Keratinocyte (primary cell): ENCODE results near the gene SLC22A12. TPM values are rescaled to one million over a fixed set of nuclear protein-coding genes. Genes with fewer than 3 reads are reported as not detected.

Experiments
- DNase-seq: peaks from one replicate; pipeline ENCODE4 v3.0.0-alpha.2; 2011; ENCODE audit warnings: low read depth, missing footprints, low spot score
- FAIRE-seq: peaks from 2 replicates; lab custom pipeline; 2011; peaks lifted over from hg19 to GRCh38; lab: Jason Lieb, UNC
- H2AFZ ChIP-seq: 2 replicates; pipeline ENCODE4 v1.6.0; 2012; ENCODE audit warnings: low read length, control low read depth, inconsistent platforms; ENCODE audit not compliant: control insufficient read depth
- H3K27ac ChIP-seq: 2 replicates; pipeline ENCODE4 v1.5.1; 2011; ENCODE audit warnings: low read length; ENCODE audit not compliant: control insufficient read depth, insufficient read depth
- H3K27me3 ChIP-seq: 3 replicates; pipeline ENCODE4 v1.6.0; 2011; ENCODE audit warnings: low read length; ENCODE audit not compliant: control insufficient read depth, insufficient read depth; ENCODE audit errors: extremely low read depth
- H3K36me3 ChIP-seq, 2 experiments: 2 replicates in 1 of 2; 3 replicates in 1 of 2; pipeline ENCODE4 v1.5.1; 2011; ENCODE audit warnings: low read length in 2 of 2, mild to moderate bottlenecking in 1 of 2; ENCODE audit not compliant: control insufficient read depth in 2 of 2, insufficient read depth in 2 of 2; ENCODE audit errors: extremely low read depth in 1 of 2
- H3K4me1 ChIP-seq: 3 replicates; pipeline ENCODE4 v1.5.1; 2011; ENCODE audit warnings: low read length; ENCODE audit not compliant: control insufficient read depth, insufficient read depth; ENCODE audit errors: extremely low read depth
- H3K4me2 ChIP-seq: 3 replicates; pipeline ENCODE4 v1.6.0; 2011; ENCODE audit warnings: low read depth, low read length; ENCODE audit not compliant: control insufficient read depth, insufficient read depth; ENCODE audit errors: extremely low read depth
- H3K4me3 ChIP-seq, 3 experiments: fragments of 200-600 bp in 1 of 3; sonication (generic) in 1 of 3; 2 replicates in 2 of 3; 3 replicates in 1 of 3; pipeline ENCODE4 v1.5.1; 2011 to 2016; ENCODE audit warnings: low read length in 3 of 3, mild to moderate bottlenecking in 3 of 3, control low read depth in 2 of 3, inconsistent platforms in 1 of 3, low read depth in 1 of 3, mixed read lengths in 1 of 3, mixed run types in 1 of 3, moderate library complexity in 1 of 3; ENCODE audit not compliant: control insufficient read depth in 2 of 3, insufficient read depth in 2 of 3; ENCODE audit errors: extremely low read depth in 1 of 3
- H3K79me2 ChIP-seq: 2 replicates; pipeline ENCODE4 v1.6.0; 2012; ENCODE audit warnings: low read length; ENCODE audit not compliant: control insufficient read depth, insufficient read depth
- H3K9ac ChIP-seq: 3 replicates; pipeline ENCODE4 v1.6.0; 2011; ENCODE audit warnings: low read length; ENCODE audit not compliant: control insufficient read depth, insufficient read depth; ENCODE audit errors: extremely low read depth
- H3K9me1 ChIP-seq: 3 replicates; pipeline ENCODE4 v1.6.0; 2011; ENCODE audit warnings: low read length; ENCODE audit not compliant: control insufficient read depth, insufficient read depth; ENCODE audit errors: extremely low read depth
- H3K9me3 ChIP-seq: 2 replicates; pipeline ENCODE4 v1.5.1; 2012; ENCODE audit warnings: low read depth, low read length; ENCODE audit not compliant: control insufficient read depth
- H4K20me1 ChIP-seq: 3 replicates; pipeline ENCODE4 v1.6.0; 2011; ENCODE audit warnings: low read length; ENCODE audit not compliant: control insufficient read depth, insufficient read depth; ENCODE audit errors: extremely low read depth
- CTCF ChIP-seq, 3 experiments: IDR thresholded peaks in 1 of 3; conservative IDR thresholded peaks in 1 of 3; optimal IDR thresholded peaks in 1 of 3; 2 replicates in 2 of 3; 3 replicates in 1 of 3; pipeline versions ENCODE3 to v1.5.1; 2011; ENCODE audit warnings: low read length in 3 of 3, mild to moderate bottlenecking in 3 of 3, moderate library complexity in 2 of 3, control low read depth in 1 of 3, inconsistent platforms in 1 of 3; ENCODE audit not compliant: insufficient read depth in 2 of 3; ENCODE audit errors: extremely low read depth in 1 of 3
- EZH2 ChIP-seq: IDR thresholded peaks from one replicate; pipeline ENCODE4 v1.6.1; 2012; ENCODE audit warnings: inconsistent platforms, mild to moderate bottlenecking, low read length, moderate library complexity
- dilution Hi-C: fragments of 300-500 bp; cut with MboI; formaldehyde crosslinking; loops from one replicate; pipeline ENCODE4 v1.7.0; 2020; ENCODE audit warnings: low sequenced_read_pairs; ENCODE audit not compliant: extremely low pct_ligation_motif_present
- polyA plus RNA-seq, 5 experiments: library from polyadenylated mRNA; depleted of rRNA in 3 of 5; stranded (reverse) in 3 of 5; stranded (forward) in 1 of 5; unstranded in 1 of 5; fragments of >200 nt; gene quantifications; 1 replicate in 1 of 5; 2 replicates in 3 of 5; 3 replicates in 1 of 5; pipeline versions ENCODE4 v1.2.1 to v1.2.3, GENCODE V29; 2011 to 2012; ENCODE audit warnings: missing spikeins in 2 of 5, low read depth in 1 of 5, low replicate concordance in 1 of 5

SLC22A12 gene
- polyA plus RNA-seq, 1 donor (not counting 4 experiments of a cell fraction or from before 2014, with no cell fraction given), result not detected

- TF ChIP-seq CTCF (optimal IDR thresholded peaks at IDR 0.05 in 1 of 3, IDR thresholded peaks at IDR 0.05 in 1 of 3, conservative IDR thresholded peaks at IDR 0.05 in 1 of 3; ENCODE audit: extremely low read depth in 1 of 3, insufficient read depth in 2 of 3, low read length in 3 of 3) (no peak), EZH2 (no peak)
- H3K4me2 ChIP-seq, result no peak overlapping the region
- no peak overlapping the region for H2AFZ ChIP-seq
- H4K20me1 ChIP-seq, result peaks cover 3% of the 10 kb centered on the region
- no peak overlapping the region for H3K4me3 ChIP-seq
- no peaks in the 10 kb centered on the region for H3K36me3 ChIP-seq
- no peaks in the 10 kb centered on the region for H3K4me1 ChIP-seq
- H3K9me3 ChIP-seq, result no peaks in the 10 kb centered on the region
- H3K79me2 ChIP-seq, result no peaks in the 10 kb centered on the region
- H3K9ac ChIP-seq, result no peak overlapping the region
- no peaks in the 10 kb centered on the region for H3K9me1 ChIP-seq
- dilution Hi-C loops, result no loop called here
- H3K27ac ChIP-seq, result no peak overlapping the region
- FAIRE-seq (no peak), DNase-seq (no peak)
- H3K27me3 ChIP-seq, result peaks cover 74% of the 10 kb centered on the region
Measured at GRCh38 chr11:64638018-64638665, 47.1 kb downstream of the SLC22A12 start.

GRCh38 chr11:64638829-64639228 lies 47.8 kb downstream of the SLC22A12 start:
- no peak overlapping the region for H3K4me3 ChIP-seq
- no peak overlapping the region for H3K27ac ChIP-seq
- no peaks in the 10 kb centered on the region for H3K9me3 ChIP-seq
- FAIRE-seq (no peak), DNase-seq (no peak)
- H3K79me2 ChIP-seq, result no peaks in the 10 kb centered on the region
- H3K9ac ChIP-seq, result no peak overlapping the region
- TF ChIP-seq CTCF (optimal IDR thresholded peaks at IDR 0.05 in 1 of 3, IDR thresholded peaks at IDR 0.05 in 1 of 3, conservative IDR thresholded peaks at IDR 0.05 in 1 of 3; ENCODE audit: extremely low read depth in 1 of 3, insufficient read depth in 2 of 3, low read length in 3 of 3) (no peak), EZH2 (no peak)
- no peaks in the 10 kb centered on the region for H3K9me1 ChIP-seq
- no peaks in the 10 kb centered on the region for H4K20me1 ChIP-seq
- peaks cover 77% of the 10 kb centered on the region for H3K27me3 ChIP-seq
- no peaks in the 10 kb centered on the region for H3K36me3 ChIP-seq
- dilution Hi-C loops, result no loop called here
- H3K4me1 ChIP-seq, result no peaks in the 10 kb centered on the region
- no peak overlapping the region for H3K4me2 ChIP-seq
- H2AFZ ChIP-seq, result no peak overlapping the region
